AG08396 (cell line): ENCODE results near the gene ME1.
A peak's percentile ranks its signal among the peaks of the same experiment; 100 is the strongest.
"Not testable (repeated sequence)": the region's sequence is repeated elsewhere in the genome, so short reads cannot be mapped to it uniquely, and the experiment has no call there.

Experiments
- DNase-seq: peaks from one replicate; pipeline ENCODE4 v3.0.0; 2012; ENCODE audit warnings: low spot score, mixed read lengths

Gene ME1

GRCh38 chr6:83430611-83431544 is at the start of gene ME1:
ME1 (minus strand) TSS chr6:83431051; CDS start chr6:83430954, 97 bp downstream.
- DNase-seq, result peak; percentile 92

GRCh38 chr6:83480470-83480869 is 49.6 kb upstream of the ME1 start:
- no peak for DNase-seq

- DNase-seq, result no peak
Measured at GRCh38 chr6:83479389-83479788, 48.5 kb upstream of the ME1 start.

GRCh38 chr6:83476971-83477370 is 46.1 kb upstream of the ME1 start:
- DNase-seq, result no peak

- peak; percentile 12 for DNase-seq
Measured at GRCh38 chr6:83474309-83474708, 43.5 kb upstream of the ME1 start.

- DNase-seq, result no peak
Measured at GRCh38 chr6:83472767-83473166, 41.9 kb upstream of the ME1 start.

GRCh38 chr6:83470587-83470986 is 39.7 kb upstream of the ME1 start:
- DNase-seq, result no peak

- DNase-seq, result no peak
Measured at GRCh38 chr6:83470001-83470400, 39.1 kb upstream of the ME1 start.

GRCh38 chr6:83467620-83468036 is 36.8 kb upstream of the ME1 start:
- no peak for DNase-seq

- no peak for DNase-seq
Measured at GRCh38 chr6:83466328-83466727, 35.5 kb upstream of the ME1 start.

GRCh38 chr6:83464381-83465140 is 33.7 kb upstream of the ME1 start:
- DNase-seq, result no peak

- peak; percentile 12 for DNase-seq
Measured at GRCh38 chr6:83463886-83464285, 33.0 kb upstream of the ME1 start.

- DNase-seq, result no peak
Measured at GRCh38 chr6:83462524-83462923, 31.7 kb upstream of the ME1 start.

GRCh38 chr6:83461438-83461837 is 30.6 kb upstream of the ME1 start:
- DNase-seq, result no peak

- DNase-seq, result no peak
Measured at GRCh38 chr6:83459663-83460062, 28.8 kb upstream of the ME1 start.

GRCh38 chr6:83450015-83450414 is 19.2 kb upstream of the ME1 start:
- not testable (repeated sequence) for DNase-seq

- not testable (repeated sequence) for DNase-seq
Measured at GRCh38 chr6:83444086-83444699, 13.3 kb upstream of the ME1 start.

- no peak for DNase-seq
Measured at GRCh38 chr6:83443516-83443915, 12.7 kb upstream of the ME1 start.

GRCh38 chr6:83442752-83443151 is 11.9 kb upstream of the ME1 start:
- DNase-seq, result no peak

GRCh38 chr6:83439201-83439600 is 8.3 kb upstream of the ME1 start:
- no peak for DNase-seq

GRCh38 chr6:83436674-83437073 is 5.8 kb upstream of the ME1 start:
- no peak for DNase-seq

- no peak for DNase-seq
Measured at GRCh38 chr6:83433177-83433576, 2.3 kb upstream of the ME1 start.

GRCh38 chr6:83432636-83433035 is 1.8 kb upstream of the ME1 start:
- no peak for DNase-seq
